Activated B cell treated with CpG ODN at 0.5 μM for 24 hours (primary cell): ENCODE data around the gene CAV3. TPM values are rescaled to one million over a fixed set of nuclear protein-coding genes. Genes with fewer than 3 reads are reported as not detected.

Experiments
- ATAC-seq: fragments of 200-7000 bp; cut with Tn5 transposase; one replicate; pipeline ENCODE4 v1.10.0; 2021; ENCODE audit warnings: low read depth, mild to moderate bottlenecking, moderate library complexity
- CTCF ChIA-PET: fragments of 350-600 bp; sonication (Branson Sonifier 250); formaldehyde crosslinking; loops from one replicate; lab custom pipeline; 2021; ENCODE audit warnings: antibody characterized with exemption; lab: Charles Lee
- POLR2A ChIA-PET: fragments of 350-600 bp; sonication (Branson Sonifier 250); formaldehyde crosslinking; loops from one replicate; lab custom pipeline; 2021; ENCODE audit warnings: antibody characterized with exemption; lab: Charles Lee
- DNase-seq: peaks from one replicate; pipeline ENCODE4 v3.0.0; 2022
- H3K27ac Mint-ChIP-seq: one replicate; pipeline ENCODE4 v1.8.0; 2020; ENCODE audit warnings: mixed read lengths
- H3K27me3 Mint-ChIP-seq: one replicate; pipeline ENCODE4 v1.8.0; 2021; ENCODE audit warnings: mixed read lengths
- H3K36me3 Mint-ChIP-seq: one replicate; pipeline ENCODE4 v1.8.0; 2021; ENCODE audit warnings: low read depth, mixed read lengths
- H3K4me1 Mint-ChIP-seq: one replicate; pipeline ENCODE4 v1.8.0; 2021; ENCODE audit warnings: mixed read lengths
- H3K4me3 Mint-ChIP-seq: one replicate; pipeline ENCODE4 v1.8.0; 2020; ENCODE audit warnings: mild to moderate bottlenecking, mixed read lengths
- H3K9me3 Mint-ChIP-seq: one replicate; pipeline ENCODE4 v1.8.0; 2020; ENCODE audit warnings: mixed read lengths
- intact Hi-C: fragments of 100-400 bp; cut with micrococcal nuclease; formaldehyde crosslinking; loops from one replicate; pipeline ENCODE4 v1.15.1; 2024
- total RNA-seq: library from RNA; stranded (reverse); gene quantifications from 2 replicates; pipeline ENCODE4 v1.2.3, GENCODE V29; 2022
- TF ChIP-seq, protein P1 (sequence below): fragments of 200-600 bp; IDR thresholded peaks from one replicate; pipeline ENCODE4 v1.8.0; 2022; ENCODE audit warnings: antibody characterized with exemption, mild to moderate bottlenecking

The CAV3 gene
- total RNA-seq, 1 donor from 2014 or later, result not detected

DNA sequence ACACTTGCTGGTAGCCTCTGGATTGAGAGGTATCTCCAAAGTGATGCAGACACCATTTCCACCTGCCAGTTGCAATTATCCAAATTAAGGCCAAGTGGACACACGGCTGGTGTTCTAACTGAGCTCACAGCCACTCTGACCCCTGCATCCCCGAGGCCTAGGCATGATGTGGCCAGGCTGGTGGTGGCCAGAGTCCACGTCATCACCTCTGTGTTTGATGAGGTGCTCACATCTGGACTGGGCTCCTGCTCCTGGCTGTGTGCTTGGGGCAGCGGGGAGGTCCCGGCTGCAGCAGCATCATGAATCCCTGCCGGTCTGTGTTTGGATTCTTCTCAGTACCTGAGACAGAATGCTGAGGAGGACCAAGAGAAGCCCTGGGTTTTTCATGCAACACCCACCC, 30.9 kb downstream of the CAV3 start:
- ATAC-seq (no peak), DNase-seq (no peak)
- POLR2A ChIA-PET, result no interaction called here
- Mint-ChIP-seq H3K27me3 (peaks cover 20% of the 10 kb centered on the region), H3K27ac (no peak overlapping the region), H3K36me3 (no peaks in the 10 kb centered on the region), H3K4me3 (no peak overlapping the region), H3K9me3 (no peaks in the 10 kb centered on the region), H3K4me1 (peaks cover 18% of the 10 kb centered on the region)
- CTCF ChIA-PET, result no interaction called here
- TF ChIP-seq, protein P1, sequence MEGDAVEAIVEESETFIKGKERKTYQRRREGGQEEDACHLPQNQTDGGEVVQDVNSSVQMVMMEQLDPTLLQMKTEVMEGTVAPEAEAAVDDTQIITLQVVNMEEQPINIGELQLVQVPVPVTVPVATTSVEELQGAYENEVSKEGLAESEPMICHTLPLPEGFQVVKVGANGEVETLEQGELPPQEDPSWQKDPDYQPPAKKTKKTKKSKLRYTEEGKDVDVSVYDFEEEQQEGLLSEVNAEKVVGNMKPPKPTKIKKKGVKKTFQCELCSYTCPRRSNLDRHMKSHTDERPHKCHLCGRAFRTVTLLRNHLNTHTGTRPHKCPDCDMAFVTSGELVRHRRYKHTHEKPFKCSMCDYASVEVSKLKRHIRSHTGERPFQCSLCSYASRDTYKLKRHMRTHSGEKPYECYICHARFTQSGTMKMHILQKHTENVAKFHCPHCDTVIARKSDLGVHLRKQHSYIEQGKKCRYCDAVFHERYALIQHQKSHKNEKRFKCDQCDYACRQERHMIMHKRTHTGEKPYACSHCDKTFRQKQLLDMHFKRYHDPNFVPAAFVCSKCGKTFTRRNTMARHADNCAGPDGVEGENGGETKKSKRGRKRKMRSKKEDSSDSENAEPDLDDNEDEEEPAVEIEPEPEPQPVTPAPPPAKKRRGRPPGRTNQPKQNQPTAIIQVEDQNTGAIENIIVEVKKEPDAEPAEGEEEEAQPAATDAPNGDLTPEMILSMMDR, result no peak
- intact Hi-C loops, result no loop called here

DNA sequence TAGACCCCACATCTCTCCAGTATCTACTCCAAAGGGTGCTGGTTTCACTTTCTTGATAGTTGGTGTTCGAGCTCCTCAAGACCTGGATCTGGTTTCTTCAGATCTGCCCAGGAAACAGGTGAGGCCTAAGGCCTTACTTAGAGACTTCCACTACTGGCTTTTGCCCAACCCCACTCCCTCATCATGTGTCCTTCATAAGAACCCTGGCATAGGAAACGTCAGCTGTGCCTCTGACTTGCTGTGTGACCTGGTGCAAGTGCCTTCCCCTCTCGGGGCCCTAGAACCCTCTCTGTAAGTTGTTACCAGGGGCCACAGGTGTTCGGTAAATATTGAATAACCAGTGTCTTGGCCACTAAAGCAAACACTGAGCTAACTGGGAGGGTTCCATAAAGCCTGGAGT, 31.9 kb downstream of the CAV3 start:
- Mint-ChIP-seq H3K4me1 (peaks cover 21% of the 10 kb centered on the region), H3K27me3 (peaks cover 28% of the 10 kb centered on the region), H3K9me3 (no peaks in the 10 kb centered on the region), H3K4me3 (no peak overlapping the region), H3K36me3 (no peaks in the 10 kb centered on the region), H3K27ac (no peak overlapping the region)
- TF ChIP-seq, protein P1, result no peak
- ChIA-PET CTCF (no interaction called here), POLR2A (no interaction called here)
- ATAC-seq, result no peak
- no peak for DNase-seq
- intact Hi-C loops, result no loop called here

DNA sequence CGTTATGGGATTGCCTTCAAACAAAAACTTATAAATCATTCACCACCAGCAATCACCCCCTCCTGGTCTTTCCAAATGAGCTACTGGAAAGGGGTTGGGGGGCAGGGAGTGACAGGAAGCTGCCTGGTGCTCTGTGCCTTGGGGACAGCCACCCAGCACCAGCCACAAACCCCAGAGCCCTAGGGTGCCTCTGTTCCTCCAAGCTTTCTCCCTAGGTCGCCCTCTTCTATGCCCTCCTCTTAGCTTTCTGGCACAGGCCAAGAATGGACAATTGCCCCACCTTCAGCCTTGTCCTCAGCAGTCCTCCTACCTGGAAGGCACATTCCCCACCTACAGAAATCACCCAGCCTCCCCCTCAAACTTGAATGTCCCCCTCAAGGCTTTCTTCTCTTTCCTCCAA, 32.5 kb downstream of the CAV3 start:
- Mint-ChIP-seq H3K9me3 (no peaks in the 10 kb centered on the region), H3K36me3 (no peaks in the 10 kb centered on the region), H3K27me3 (peaks cover 32% of the 10 kb centered on the region), H3K4me3 (no peak overlapping the region), H3K4me1 (peaks cover 21% of the 10 kb centered on the region), H3K27ac (no peak overlapping the region)
- ChIA-PET POLR2A (no interaction called here), CTCF (no interaction called here)
- TF ChIP-seq, protein P1, result no peak
- intact Hi-C loops, result no loop called here
- DNase-seq, result no peak
- no peak for ATAC-seq

DNA sequence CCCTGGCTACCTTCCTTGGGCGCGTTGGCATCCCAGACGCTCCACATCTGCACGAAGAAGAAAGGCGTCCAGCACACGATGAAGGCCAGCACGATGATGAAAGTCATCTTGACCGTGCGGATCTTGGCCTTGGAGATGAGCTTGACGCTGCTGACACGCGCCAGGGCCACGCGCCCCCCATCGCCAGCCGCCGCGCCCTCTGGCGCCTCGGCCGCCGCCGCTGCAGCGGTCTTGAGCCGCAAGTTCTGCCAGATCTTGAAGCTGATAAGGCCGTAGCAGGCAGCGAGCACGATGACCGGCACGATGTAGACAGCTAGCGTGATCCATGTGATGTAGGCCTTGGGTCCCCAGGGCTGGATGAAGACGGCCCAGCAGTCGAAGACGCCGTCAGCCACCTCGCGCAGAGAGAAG, 33.7 kb downstream of the CAV3 start:
- peaks cover 41% of the 10 kb centered on the region for H3K27me3 Mint-ChIP-seq
- no peaks in the 10 kb centered on the region for H3K9me3 Mint-ChIP-seq
- no peaks in the 10 kb centered on the region for H3K36me3 Mint-ChIP-seq
- TF ChIP-seq, protein P1, result no peak
- ATAC-seq (no peak), DNase-seq (no peak)
- CTCF ChIA-PET, result no interaction called here
- intact Hi-C loops, result loop anchor here (1.0 kb wide), 1 partner anchor 104 kb away; no protein-coding TSS in a partner anchor
- no peak overlapping the region for H3K27ac Mint-ChIP-seq
- H3K4me3 Mint-ChIP-seq, result peak overlapping the region; percentile 50
- H3K4me1 Mint-ChIP-seq, result peaks cover 21% of the 10 kb centered on the region
- POLR2A ChIA-PET, result no interaction called here

DNA sequence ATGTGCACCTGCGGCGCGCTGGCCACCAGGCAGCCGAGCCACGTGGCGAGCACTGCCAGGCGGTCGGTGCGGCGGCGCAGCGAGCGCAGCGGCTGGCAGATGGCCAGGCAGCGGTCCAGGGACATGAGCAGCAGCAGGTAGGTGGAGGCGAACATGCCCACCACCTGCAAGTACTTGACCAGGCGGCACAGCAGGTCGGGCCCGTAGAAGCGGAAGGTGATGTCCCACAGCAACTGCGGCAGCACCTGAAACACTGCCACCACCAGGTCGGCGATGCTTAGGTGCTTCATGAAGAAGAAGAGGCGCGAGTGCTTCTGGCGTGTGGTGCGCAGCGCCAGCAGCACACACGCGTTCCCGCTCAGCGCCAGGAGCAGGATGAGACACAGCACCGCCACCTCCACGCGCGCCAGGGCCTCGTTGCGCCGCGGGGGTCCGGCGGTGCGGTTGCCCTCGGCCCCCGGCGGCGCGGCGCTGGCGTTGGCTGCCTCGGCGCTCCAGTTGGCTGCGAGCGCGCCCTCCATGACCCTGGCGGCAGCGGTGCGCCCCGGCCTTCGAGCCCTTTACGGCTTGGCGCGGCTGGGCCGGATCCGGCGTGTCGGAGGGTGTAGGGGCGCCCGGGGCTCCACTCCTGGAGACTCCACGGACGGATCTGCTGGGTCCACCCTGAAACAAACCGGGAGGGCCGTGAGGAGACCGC, 34.2 kb downstream of the CAV3 start:
- POLR2A ChIA-PET, result no interaction called here
- H3K9me3 Mint-ChIP-seq, result no peaks in the 10 kb centered on the region
- H3K4me1 Mint-ChIP-seq, result peaks cover 21% of the 10 kb centered on the region
- peaks cover 41% of the 10 kb centered on the region for H3K27me3 Mint-ChIP-seq
- TF ChIP-seq, protein P1, result no peak
- intact Hi-C loops, result loop anchor here (1.0 kb wide), 1 partner anchor 105 kb away; no protein-coding TSS in a partner anchor
- H3K4me3 Mint-ChIP-seq, result peak overlapping the region; percentile 79
- H3K27ac Mint-ChIP-seq, result no peak overlapping the region
- peak; percentile 25 for DNase-seq
- no peaks in the 10 kb centered on the region for H3K36me3 Mint-ChIP-seq
- CTCF ChIA-PET, result no interaction called here
- peak; percentile 41 for ATAC-seq
